Ascending aorta (tissue), 2 donors: Measurements from ENCODE around the gene ZDHHC20. TPM values are rescaled to one million over a fixed set of nuclear protein-coding genes. Genes with fewer than 3 reads are reported as not detected.

Source experiments
- DNase-seq, 2 donors: peaks; one replicate each; pipeline ENCODE4 v3.0.0-alpha.2; 2019; ENCODE audit warnings: low spot score in 2 of 2
- H3K27ac ChIP-seq, 2 donors: fragments of 200-600 bp; sonication (generic); one replicate each; pipeline ENCODE4 v1.5.1; 2016 to 2017; ENCODE audit warnings: mild to moderate bottlenecking in 1 of 2
- H3K27me3 ChIP-seq: fragments of 200-600 bp; sonication (generic); one replicate; pipeline ENCODE4 v1.5.1; 2017
- H3K36me3 ChIP-seq, 2 donors: fragments of 200-600 bp; sonication (generic); one replicate each; pipeline ENCODE4 v1.5.1; 2016
- H3K4me1 ChIP-seq, 2 donors: fragments of 200-600 bp; sonication (generic); one replicate each; pipeline ENCODE4 v1.5.1; 2016 to 2017; ENCODE audit warnings: mild to moderate bottlenecking in 1 of 2
- H3K4me3 ChIP-seq, 2 donors: fragments of 200-600 bp; sonication (generic); one replicate each; pipeline ENCODE4 v1.5.1; 2016 to 2017; ENCODE audit warnings: mild to moderate bottlenecking in 1 of 2
- H3K9me3 ChIP-seq, 2 donors: fragments of 200-600 bp; sonication (generic); one replicate each; pipeline ENCODE4 v1.5.1; 2016
- intact Hi-C: fragments of 100-400 bp; cut with DNase I; formaldehyde crosslinking; loops from one replicate; pipeline ENCODE4 v1.15.1; 2023
- total RNA-seq: library from RNA; depleted of rRNA; stranded (reverse); fragments of >200 nt; gene quantifications from one replicate; pipeline ENCODE4 v1.1.0, GENCODE V29; 2016
- TF ChIP-seq, protein P1 (sequence below), 3 experiments: fragments of 200-600 bp in 2 of 3; fragments of 450-650 bp in 1 of 3; sonication (generic) in 2 of 3; IDR thresholded peaks; one replicate each; pipeline ENCODE4 v1.5.1; 2016 to 2019; ENCODE audit warnings: antibody characterized with exemption in 3 of 3, mild to moderate bottlenecking in 1 of 3, moderate library complexity in 1 of 3

The ZDHHC20 gene
- total RNA-seq, 1 donor from 2014 or later = 39.8 TPM

- Histone ChIP-seq H3K9me3 (no peaks in the 10 kb centered on the region), H3K36me3 (no peaks in the 10 kb centered on the region), H3K4me3 (no peak overlapping the region), H3K27ac (no peak overlapping the region), H3K27me3 (no peaks in the 10 kb centered on the region), H3K4me1 (no peaks in the 10 kb centered on the region)
- intact Hi-C loops = no loop called here
- TF ChIP-seq, protein P1, sequence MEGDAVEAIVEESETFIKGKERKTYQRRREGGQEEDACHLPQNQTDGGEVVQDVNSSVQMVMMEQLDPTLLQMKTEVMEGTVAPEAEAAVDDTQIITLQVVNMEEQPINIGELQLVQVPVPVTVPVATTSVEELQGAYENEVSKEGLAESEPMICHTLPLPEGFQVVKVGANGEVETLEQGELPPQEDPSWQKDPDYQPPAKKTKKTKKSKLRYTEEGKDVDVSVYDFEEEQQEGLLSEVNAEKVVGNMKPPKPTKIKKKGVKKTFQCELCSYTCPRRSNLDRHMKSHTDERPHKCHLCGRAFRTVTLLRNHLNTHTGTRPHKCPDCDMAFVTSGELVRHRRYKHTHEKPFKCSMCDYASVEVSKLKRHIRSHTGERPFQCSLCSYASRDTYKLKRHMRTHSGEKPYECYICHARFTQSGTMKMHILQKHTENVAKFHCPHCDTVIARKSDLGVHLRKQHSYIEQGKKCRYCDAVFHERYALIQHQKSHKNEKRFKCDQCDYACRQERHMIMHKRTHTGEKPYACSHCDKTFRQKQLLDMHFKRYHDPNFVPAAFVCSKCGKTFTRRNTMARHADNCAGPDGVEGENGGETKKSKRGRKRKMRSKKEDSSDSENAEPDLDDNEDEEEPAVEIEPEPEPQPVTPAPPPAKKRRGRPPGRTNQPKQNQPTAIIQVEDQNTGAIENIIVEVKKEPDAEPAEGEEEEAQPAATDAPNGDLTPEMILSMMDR (IDR thresholded peaks at IDR 0.05) = no peak
- no peak for DNase-seq
Observed at GRCh38 chr13:21330126-21330861, 128.8 kb downstream of the ZDHHC20 start.

DNA sequence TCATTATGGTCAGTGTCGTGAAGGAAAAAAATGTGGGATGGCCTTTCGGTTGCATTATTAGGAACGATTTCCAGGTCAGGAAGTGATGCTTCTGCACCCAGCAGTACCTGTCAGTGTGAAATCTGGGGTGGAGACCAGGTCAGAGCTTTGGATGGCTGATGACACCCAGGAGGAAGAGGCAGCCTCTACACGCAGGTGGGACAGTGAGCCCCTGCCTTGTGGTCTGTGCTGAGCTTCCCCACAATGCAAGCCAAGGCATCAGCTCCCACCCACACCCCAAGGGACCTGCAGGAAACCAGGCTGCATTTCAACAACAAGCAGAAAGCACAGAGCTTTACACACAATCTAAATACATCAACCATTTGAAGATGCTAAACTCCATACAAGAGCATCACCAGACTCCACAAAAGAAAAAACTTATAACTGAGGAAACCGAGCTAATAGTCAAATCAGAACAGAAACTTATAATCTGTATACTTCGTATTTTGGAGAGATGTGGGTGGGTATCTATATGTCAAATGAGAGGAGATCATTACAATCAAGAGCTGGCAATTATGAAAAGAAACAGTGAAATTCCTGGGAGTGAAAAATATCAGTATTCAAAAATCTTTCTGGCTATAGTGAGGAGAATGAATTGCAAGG is 130.1 kb downstream of the ZDHHC20 start:
- H3K4me1 ChIP-seq = no peaks in the 10 kb centered on the region
- DNase-seq = no peak
- no peak overlapping the region for H3K4me3 ChIP-seq
- no peaks in the 10 kb centered on the region for H3K9me3 ChIP-seq
- intact Hi-C loops = no loop called here
- no peak overlapping the region for H3K27ac ChIP-seq
- no peaks in the 10 kb centered on the region for H3K36me3 ChIP-seq
- TF ChIP-seq, protein P1 (IDR thresholded peaks at IDR 0.05) = no peak
- no peaks in the 10 kb centered on the region for H3K27me3 ChIP-seq

DNA sequence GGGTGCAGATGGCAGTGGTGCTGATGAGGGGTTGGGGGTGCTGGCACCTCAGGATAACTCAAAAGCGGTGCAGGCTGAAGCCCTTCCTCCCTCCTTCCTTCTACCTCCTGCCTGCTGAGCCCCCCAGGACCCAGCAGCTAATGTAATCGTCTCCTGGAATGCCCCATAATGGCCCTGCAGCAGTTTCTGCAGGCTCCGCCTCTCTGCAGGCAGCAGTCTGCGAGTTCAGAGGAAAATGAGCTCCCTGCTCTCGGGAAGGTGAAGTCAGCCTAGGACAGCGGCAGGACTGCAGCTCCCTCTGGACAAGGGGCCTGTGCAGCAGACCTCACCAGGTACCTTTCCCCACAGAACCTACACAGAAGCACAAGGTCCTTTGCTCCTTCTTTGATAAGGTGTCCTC is 130.9 kb downstream of the ZDHHC20 start:
- no peaks in the 10 kb centered on the region for H3K27me3 ChIP-seq
- H3K27ac ChIP-seq = no peak overlapping the region
- no peak for DNase-seq
- intact Hi-C loops = no loop called here
- no peaks in the 10 kb centered on the region for H3K4me1 ChIP-seq
- H3K36me3 ChIP-seq = no peaks in the 10 kb centered on the region
- TF ChIP-seq, protein P1 (IDR thresholded peaks at IDR 0.05) = no peak
- no peaks in the 10 kb centered on the region for H3K9me3 ChIP-seq
- no peak overlapping the region for H3K4me3 ChIP-seq

DNA sequence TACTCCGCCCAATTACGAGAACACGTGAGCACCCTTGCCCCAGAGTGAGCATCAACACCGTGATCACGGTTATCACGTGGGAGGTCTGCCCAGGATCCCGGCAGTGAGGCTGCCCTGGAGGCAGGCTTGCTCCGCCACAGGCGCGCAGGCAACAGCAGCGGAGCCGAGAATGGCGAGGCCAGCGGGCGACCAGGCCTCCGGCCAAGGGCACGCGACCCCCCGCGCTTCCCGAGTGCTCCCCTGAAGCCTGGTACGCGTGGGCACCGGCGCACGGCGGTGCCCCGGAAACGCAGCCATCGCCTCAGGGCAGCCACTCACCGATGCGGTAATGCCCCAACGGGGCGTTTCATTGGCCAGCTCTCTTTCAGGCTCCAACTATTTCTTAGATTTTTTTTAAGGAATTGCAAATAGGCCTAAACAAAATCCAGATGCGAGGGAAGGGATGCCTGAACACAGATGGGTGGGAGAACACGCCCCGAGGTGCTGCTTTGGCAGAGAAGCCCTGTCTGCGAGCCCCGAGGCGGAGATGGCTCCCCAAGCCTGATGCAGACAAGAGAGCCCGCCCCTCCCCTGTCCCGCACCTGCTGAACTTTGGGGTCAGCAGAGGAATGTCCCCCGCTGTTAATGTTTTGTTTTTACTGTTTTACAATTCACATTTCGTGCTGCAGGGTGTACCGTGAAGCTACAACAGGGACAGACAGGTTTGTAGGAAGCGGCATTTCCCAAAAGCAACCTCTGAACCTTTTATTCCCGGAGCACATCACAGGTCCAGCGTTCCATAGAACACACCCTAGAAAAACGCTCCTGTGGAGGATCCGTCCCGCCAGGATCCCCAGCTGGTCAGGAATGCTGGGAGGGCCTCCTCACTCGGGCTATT is 132.7 kb downstream of the ZDHHC20 start:
- TF ChIP-seq, protein P1 (IDR thresholded peaks at IDR 0.05) = no peak
- Histone ChIP-seq H3K4me3 (peak overlapping the region; percentile 60 to 67), H3K36me3 (no peaks in the 10 kb centered on the region), H3K9me3 (no peaks in the 10 kb centered on the region), H3K27me3 (no peaks in the 10 kb centered on the region), H3K27ac (no peak overlapping the region), H3K4me1 (no peaks in the 10 kb centered on the region)
- no peak for DNase-seq
- intact Hi-C loops = no loop called here

- no peak for DNase-seq
- Histone ChIP-seq H3K4me1 (no peaks in the 10 kb centered on the region), H3K9me3 (no peaks in the 10 kb centered on the region), H3K36me3 (no peaks in the 10 kb centered on the region), H3K27ac (no peak overlapping the region), H3K27me3 (no peaks in the 10 kb centered on the region), H3K4me3 (no peak overlapping the region)
- TF ChIP-seq, protein P1 (IDR thresholded peaks at IDR 0.05) = no peak
- intact Hi-C loops = no loop called here
Observed at GRCh38 chr13:21324803-21325202, 134.3 kb downstream of the ZDHHC20 start.
